ENCODE results near the gene ATRX.

ATRX gene

DNA sequence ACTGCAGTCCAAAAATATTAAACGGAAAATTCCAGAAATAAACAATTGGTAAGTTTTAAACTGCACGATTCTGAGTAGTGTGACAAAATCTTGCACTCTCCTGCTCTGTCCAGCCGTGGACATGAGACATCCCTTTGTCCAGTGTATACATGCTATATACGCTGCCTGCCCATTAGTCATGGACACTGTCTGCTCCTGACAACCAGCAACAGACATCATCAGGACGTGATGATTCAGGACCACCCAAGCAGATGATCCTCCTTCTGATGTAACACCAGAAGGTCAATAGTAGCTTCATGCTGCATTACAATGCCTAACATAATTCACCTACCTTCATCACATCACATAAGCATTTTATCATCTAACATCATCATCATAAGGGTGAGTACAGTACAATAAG lies 36.3 kb downstream of the ATRX start:
- peaks cover 31% of the 10 kb centered on the region for H3K79me2 ChIP-seq (ENCODE audit: insufficient read depth, low read length)
- no peaks in the 10 kb centered on the region for H3K9me3 ChIP-seq (ENCODE audit: low read length)
- TF ChIP-seq EZH2 (IDR thresholded peaks at IDR 0.05; ENCODE audit: borderline replicate concordance, low read length) (no peak), CTCF (IDR thresholded peaks at IDR 0.05; ENCODE audit: low read length) (no peak)
- H3K27me3 ChIP-seq (ENCODE audit: insufficient read depth, low read length): no peaks in the 10 kb centered on the region
- H3K9ac ChIP-seq (ENCODE audit: low read length): no peak overlapping the region
- H3K36me3 ChIP-seq (ENCODE audit: insufficient read depth, low read length): no peaks in the 10 kb centered on the region
- H3K27ac ChIP-seq (ENCODE audit: low read depth, low read length, poor library complexity, severe bottlenecking): no peak overlapping the region
- no peaks in the 10 kb centered on the region for H3K9me2 ChIP-seq (ENCODE audit: low read depth, low read length)
- no peak overlapping the region for H3K4me2 ChIP-seq (ENCODE audit: low read length)
- H3K4me3 ChIP-seq (ENCODE audit: low read depth, low read length, poor library complexity, severe bottlenecking): no peak overlapping the region
- H3F3A ChIP-seq (ENCODE audit: insufficient read depth, low read length): no peaks in the 10 kb centered on the region
- H4K20me1 ChIP-seq (ENCODE audit: insufficient read depth, low read length): no peaks in the 10 kb centered on the region
- H2AFZ ChIP-seq (ENCODE audit: low read length): no peak overlapping the region
- H3K4me1 ChIP-seq (ENCODE audit: insufficient read depth, low read length, severe bottlenecking): no peaks in the 10 kb centered on the region

DNA sequence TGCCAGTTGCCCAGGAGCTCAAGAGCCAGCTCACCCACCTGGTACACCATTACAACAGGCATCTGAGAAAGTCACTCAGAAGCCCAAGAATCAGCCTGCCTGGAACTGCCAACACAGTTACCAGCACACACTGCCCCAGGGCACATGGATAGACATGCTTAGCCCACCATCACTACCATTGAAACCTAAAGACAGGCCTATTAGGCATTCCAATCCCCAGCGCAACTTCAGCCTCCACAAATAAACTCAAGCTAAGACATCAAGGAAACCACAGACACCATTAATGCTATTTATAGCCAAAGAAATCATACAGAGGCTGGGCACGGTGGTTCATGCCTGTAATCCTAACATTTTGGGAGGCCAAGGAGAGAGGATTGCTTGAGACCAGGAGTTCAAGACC lies 42.3 kb downstream of the ATRX start:
- H4K20me1 ChIP-seq (ENCODE audit: insufficient read depth, low read length): no peaks in the 10 kb centered on the region
- no peak overlapping the region for H3K4me2 ChIP-seq (ENCODE audit: low read length)
- peaks cover 70% of the 10 kb centered on the region for H3K79me2 ChIP-seq (ENCODE audit: insufficient read depth, low read length)

DNA sequence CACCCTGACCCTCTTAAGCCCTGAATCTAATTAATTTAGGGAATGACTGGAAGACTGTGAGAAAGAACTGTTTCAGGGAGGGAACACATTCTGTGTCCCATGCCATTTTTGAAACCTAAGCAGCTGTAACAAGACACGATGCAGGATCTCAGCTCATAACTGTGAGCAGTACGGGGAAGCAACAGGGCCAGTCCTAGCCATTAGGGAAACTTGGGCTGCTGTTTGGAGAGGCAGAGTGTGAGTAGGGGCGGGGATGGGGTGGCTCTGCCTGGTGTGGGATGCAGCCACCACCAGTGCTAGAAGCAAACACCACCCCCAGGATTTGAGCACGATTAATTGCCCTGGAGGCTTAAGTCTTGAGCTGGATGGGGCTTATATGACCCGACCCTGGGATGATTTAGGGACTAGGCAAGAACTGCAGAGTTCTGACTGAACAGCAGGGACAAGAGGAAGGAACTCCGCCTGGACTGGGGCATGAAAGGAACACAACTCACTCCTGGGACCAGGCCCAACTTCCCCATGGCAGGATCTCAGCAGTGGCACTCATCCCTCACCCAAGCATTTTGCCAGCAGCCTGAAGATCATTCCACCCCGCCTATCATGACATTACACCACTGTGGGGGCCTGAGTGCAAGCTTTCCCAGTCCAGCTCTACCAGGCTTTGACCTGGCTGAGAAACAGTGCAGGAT lies 43.1 kb downstream of the ATRX start:
- no peaks in the 10 kb centered on the region for H3K27me3 ChIP-seq (ENCODE audit: insufficient read depth, low read length)
- no peak for TF ChIP-seq EZH2 (IDR thresholded peaks at IDR 0.05; ENCODE audit: borderline replicate concordance, low read length)
- H2AFZ ChIP-seq (ENCODE audit: low read length): no peak overlapping the region
- no peak overlapping the region for H3K27ac ChIP-seq (ENCODE audit: low read depth, low read length, poor library complexity, severe bottlenecking)
- H3K36me3 ChIP-seq (ENCODE audit: insufficient read depth, low read length): no peaks in the 10 kb centered on the region
- peaks cover 77% of the 10 kb centered on the region for H3K79me2 ChIP-seq (ENCODE audit: insufficient read depth, low read length)
- no peak overlapping the region for H3K4me2 ChIP-seq (ENCODE audit: low read length)
- no peak overlapping the region for H3K4me3 ChIP-seq (ENCODE audit: low read depth, low read length, poor library complexity, severe bottlenecking)
- no peaks in the 10 kb centered on the region for H4K20me1 ChIP-seq (ENCODE audit: insufficient read depth, low read length)
- no peaks in the 10 kb centered on the region for H3F3A ChIP-seq (ENCODE audit: insufficient read depth, low read length)
- H3K9me2 ChIP-seq (ENCODE audit: low read depth, low read length): no peaks in the 10 kb centered on the region
- H3K4me1 ChIP-seq (ENCODE audit: insufficient read depth, low read length, severe bottlenecking): no peaks in the 10 kb centered on the region
- H3K9ac ChIP-seq (ENCODE audit: low read length): no peak overlapping the region
- H3K9me3 ChIP-seq (ENCODE audit: low read length): no peaks in the 10 kb centered on the region

More for the DNA sequence above, 42.3 kb downstream of the ATRX start:
- Histone ChIP-seq H3K4me3 (ENCODE audit: low read depth, low read length, poor library complexity, severe bottlenecking) (no peak overlapping the region), H2AFZ (ENCODE audit: low read length) (no peak overlapping the region), H3K9me3 (ENCODE audit: low read length) (no peaks in the 10 kb centered on the region), H3K9ac (ENCODE audit: low read length) (no peak overlapping the region), H3F3A (ENCODE audit: insufficient read depth, low read length) (no peaks in the 10 kb centered on the region), H3K9me2 (ENCODE audit: low read depth, low read length) (no peaks in the 10 kb centered on the region), H3K4me1 (ENCODE audit: insufficient read depth, low read length, severe bottlenecking) (no peaks in the 10 kb centered on the region), H3K27me3 (ENCODE audit: insufficient read depth, low read length) (no peaks in the 10 kb centered on the region), H3K27ac (ENCODE audit: low read depth, low read length, poor library complexity, severe bottlenecking) (no peak overlapping the region), H3K36me3 (ENCODE audit: insufficient read depth, low read length) (no peaks in the 10 kb centered on the region)
- TF ChIP-seq CTCF (IDR thresholded peaks at IDR 0.05; ENCODE audit: low read length) (no peak), EZH2 (IDR thresholded peaks at IDR 0.05; ENCODE audit: borderline replicate concordance, low read length) (no peak)

DNA sequence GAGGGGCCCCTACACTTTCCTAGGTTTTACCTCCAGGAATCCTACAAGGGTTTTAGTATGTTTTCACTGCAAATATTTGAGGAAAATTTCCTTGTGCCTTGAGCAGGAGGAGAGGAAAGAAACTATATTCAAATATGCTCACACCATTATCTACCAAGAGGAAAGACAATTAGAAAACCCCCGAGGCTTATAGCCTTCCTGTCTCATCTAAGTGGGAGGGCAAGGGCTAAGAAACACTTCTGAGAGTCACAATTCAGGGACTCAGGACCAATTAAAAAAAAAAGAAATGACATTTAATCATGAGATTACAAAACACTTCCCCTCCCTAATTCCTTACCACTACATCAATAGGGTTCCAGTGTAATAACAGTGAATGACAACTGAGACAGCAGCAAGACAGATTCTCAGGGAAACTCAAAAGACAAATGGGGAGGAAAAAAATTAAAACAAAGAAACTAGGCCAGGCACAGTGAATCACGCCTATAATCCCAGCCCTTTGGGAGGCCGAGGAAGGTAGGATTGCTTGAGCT lies 45.6 kb downstream of the ATRX start:
- Histone ChIP-seq H4K20me1 (ENCODE audit: insufficient read depth, low read length) (no peaks in the 10 kb centered on the region), H3K79me2 (ENCODE audit: insufficient read depth, low read length) (peaks cover 79% of the 10 kb centered on the region), H3K4me1 (ENCODE audit: insufficient read depth, low read length, severe bottlenecking) (no peaks in the 10 kb centered on the region), H3K9ac (ENCODE audit: low read length) (no peak overlapping the region), H3K4me2 (ENCODE audit: low read length) (no peak overlapping the region), H3K9me2 (ENCODE audit: low read depth, low read length) (no peaks in the 10 kb centered on the region), H3K36me3 (ENCODE audit: insufficient read depth, low read length) (no peaks in the 10 kb centered on the region), H3K4me3 (ENCODE audit: low read depth, low read length, poor library complexity, severe bottlenecking) (no peak overlapping the region), H3K9me3 (ENCODE audit: low read length) (no peaks in the 10 kb centered on the region), H3K27ac (ENCODE audit: low read depth, low read length, poor library complexity, severe bottlenecking) (no peak overlapping the region), H3F3A (ENCODE audit: insufficient read depth, low read length) (no peaks in the 10 kb centered on the region), H3K27me3 (ENCODE audit: insufficient read depth, low read length) (no peaks in the 10 kb centered on the region), H2AFZ (ENCODE audit: low read length) (no peak overlapping the region)
- TF ChIP-seq CTCF (IDR thresholded peaks at IDR 0.05; ENCODE audit: low read length) (no peak), EZH2 (IDR thresholded peaks at IDR 0.05; ENCODE audit: borderline replicate concordance, low read length) (no peak)

Measured in OCI-LY1 (cell line).